Colon (tissue), 2 donors: ENCODE data around the gene CLDN14.
A peak's percentile ranks its signal among the peaks of the same experiment; 100 is the strongest.

Experiments
- FAIRE-seq: peaks from 2 replicates; lab custom pipeline; 2012; peaks lifted over from hg19 to GRCh38; lab: Jason Lieb, UNC
- donor health status: control.
- donor health status: control.

The CLDN14 gene

GRCh38 chr21:36479415-36480402, at the start of gene CLDN14:
TSS of gene CLDN14 (minus strand) at chr21:36480122. CDS start at chr21:36461695, 18,427 bp downstream.
- FAIRE-seq: no peak

- no peak for FAIRE-seq
Observed at GRCh38 chr21:36528716-36529115, 48.8 kb upstream of the CLDN14 start.

GRCh38 chr21:36527317-36527716, 47.4 kb upstream of the CLDN14 start:
- FAIRE-seq: no peak

GRCh38 chr21:36526104-36526503, 46.2 kb upstream of the CLDN14 start:
- no peak for FAIRE-seq

- no peak for FAIRE-seq
Observed at GRCh38 chr21:36524477-36524876, 44.6 kb upstream of the CLDN14 start.

- FAIRE-seq: no peak
Observed at GRCh38 chr21:36522219-36522808, 42.4 kb upstream of the CLDN14 start.

GRCh38 chr21:36518883-36519492, 39.1 kb upstream of the CLDN14 start:
- FAIRE-seq: no peak

GRCh38 chr21:36517366-36518075, 37.6 kb upstream of the CLDN14 start:
- no peak for FAIRE-seq

GRCh38 chr21:36516281-36516680, 36.4 kb upstream of the CLDN14 start:
- FAIRE-seq: no peak

- no peak for FAIRE-seq
Observed at GRCh38 chr21:36513430-36513829, 33.5 kb upstream of the CLDN14 start.

- FAIRE-seq: no peak
Observed at GRCh38 chr21:36512971-36513370, 33.0 kb upstream of the CLDN14 start.

GRCh38 chr21:36511484-36512220, 31.7 kb upstream of the CLDN14 start:
- no peak for FAIRE-seq

- FAIRE-seq: no peak
Observed at GRCh38 chr21:36510911-36511310, 31.0 kb upstream of the CLDN14 start.

- FAIRE-seq: no peak
Observed at GRCh38 chr21:36509973-36510664, 30.2 kb upstream of the CLDN14 start.

GRCh38 chr21:36508948-36509347, 29.0 kb upstream of the CLDN14 start:
- FAIRE-seq: no peak

GRCh38 chr21:36507397-36508018, 27.6 kb upstream of the CLDN14 start:
- no peak for FAIRE-seq

- no peak for FAIRE-seq
Observed at GRCh38 chr21:36506482-36506881, 26.6 kb upstream of the CLDN14 start.

- FAIRE-seq: peak; percentile 18
Observed at GRCh38 chr21:36504067-36505058, 24.4 kb upstream of the CLDN14 start.

GRCh38 chr21:36502365-36502764, 22.4 kb upstream of the CLDN14 start:
- no peak for FAIRE-seq
